HEK293T (cell line): Measurements from ENCODE around the gene UBR3.

ENCODE experiments used
- CTCF ChIA-PET: fragments of 350-600 bp; formaldehyde crosslinking; extraction: SDS; loops from one replicate; lab custom pipeline; 2021; ENCODE audit warnings: antibody characterized with exemption, inconsistent platforms; lab: Yijun Ruan, JAX
- POLR2A ChIA-PET: fragments of 350-600 bp; formaldehyde crosslinking; extraction: SDS; loops from one replicate; lab custom pipeline; 2020; ENCODE audit warnings: antibody characterized with exemption, inconsistent platforms; lab: Yijun Ruan, JAX
- DNase-seq: peaks from one replicate; pipeline ENCODE4 v3.0.0; 2012; ENCODE audit warnings: mixed read lengths; ENCODE audit errors: extremely low spot score
- ARNT ChIP-seq: fragments of 450-650 bp; IDR thresholded peaks from 2 replicates; pipeline ENCODE4 v1.6.1; 2017; ENCODE audit warnings: mild to moderate bottlenecking
- BHLHE40 ChIP-seq: fragments of 450-650 bp; IDR thresholded peaks from 2 replicates; pipeline ENCODE4 v1.6.1; 2016; ENCODE audit warnings: mild to moderate bottlenecking, moderate library complexity, borderline replicate concordance
- CTBP1 ChIP-seq: fragments of 450-650 bp; IDR thresholded peaks from 2 replicates; pipeline ENCODE4 v1.6.1; 2016; ENCODE audit warnings: borderline replicate concordance
- ELF4 ChIP-seq: fragments of 450-650 bp; IDR thresholded peaks from 2 replicates; pipeline ENCODE4 v1.6.1; 2017; ENCODE audit warnings: antibody characterized with exemption
- FOXA1 ChIP-seq: fragments of 450-650 bp; IDR thresholded peaks from 2 replicates; pipeline ENCODE4 v1.6.1; 2016; ENCODE audit warnings: mild to moderate bottlenecking
- FOXK2 ChIP-seq: fragments of 450-650 bp; IDR thresholded peaks from 2 replicates; pipeline ENCODE4 v1.6.1; 2016; ENCODE audit warnings: mild to moderate bottlenecking
- FOXM1 ChIP-seq: fragments of 450-650 bp; IDR thresholded peaks from 2 replicates; pipeline ENCODE4 v1.6.1; 2017; ENCODE audit warnings: mild to moderate bottlenecking, borderline replicate concordance
- HDGF ChIP-seq: fragments of 450-650 bp; IDR thresholded peaks from 2 replicates; pipeline ENCODE4 v1.6.1; 2017; ENCODE audit warnings: antibody characterized with exemption, borderline replicate concordance
- L3MBTL2 ChIP-seq: fragments of 450-650 bp; conservative IDR thresholded peaks from 2 replicates; pipeline ENCODE4 v1.6.1; 2016; ENCODE audit warnings: mild to moderate bottlenecking
- LEF1 ChIP-seq: fragments of 450-650 bp; IDR thresholded peaks from 2 replicates; pipeline ENCODE4 v1.6.1; 2017; ENCODE audit warnings: mild to moderate bottlenecking, borderline replicate concordance
- NFRKB ChIP-seq: fragments of 450-650 bp; IDR thresholded peaks from 2 replicates; pipeline ENCODE4 v1.6.1; 2016; ENCODE audit warnings: mild to moderate bottlenecking, moderate library complexity
- SP1 ChIP-seq: fragments of 450-650 bp; IDR thresholded peaks from 2 replicates; pipeline ENCODE4 v1.6.1; 2017
- SUZ12 ChIP-seq: fragments of 450-650 bp; IDR thresholded peaks from 2 replicates; pipeline ENCODE4 v1.6.1; 2016; ENCODE audit warnings: mild to moderate bottlenecking
- TARDBP ChIP-seq: fragments of 450-650 bp; IDR thresholded peaks from 2 replicates; pipeline ENCODE4 v1.6.1; 2016
- ZNF384 ChIP-seq: fragments of 450-650 bp; IDR thresholded peaks from 2 replicates; pipeline ENCODE4 v1.6.1; 2016
- TF ChIP-seq, protein P1 (sequence below): fragments of 450-650 bp; IDR thresholded peaks from 2 replicates; pipeline ENCODE4 v1.6.1; 2016

UBR3 gene, protein sequence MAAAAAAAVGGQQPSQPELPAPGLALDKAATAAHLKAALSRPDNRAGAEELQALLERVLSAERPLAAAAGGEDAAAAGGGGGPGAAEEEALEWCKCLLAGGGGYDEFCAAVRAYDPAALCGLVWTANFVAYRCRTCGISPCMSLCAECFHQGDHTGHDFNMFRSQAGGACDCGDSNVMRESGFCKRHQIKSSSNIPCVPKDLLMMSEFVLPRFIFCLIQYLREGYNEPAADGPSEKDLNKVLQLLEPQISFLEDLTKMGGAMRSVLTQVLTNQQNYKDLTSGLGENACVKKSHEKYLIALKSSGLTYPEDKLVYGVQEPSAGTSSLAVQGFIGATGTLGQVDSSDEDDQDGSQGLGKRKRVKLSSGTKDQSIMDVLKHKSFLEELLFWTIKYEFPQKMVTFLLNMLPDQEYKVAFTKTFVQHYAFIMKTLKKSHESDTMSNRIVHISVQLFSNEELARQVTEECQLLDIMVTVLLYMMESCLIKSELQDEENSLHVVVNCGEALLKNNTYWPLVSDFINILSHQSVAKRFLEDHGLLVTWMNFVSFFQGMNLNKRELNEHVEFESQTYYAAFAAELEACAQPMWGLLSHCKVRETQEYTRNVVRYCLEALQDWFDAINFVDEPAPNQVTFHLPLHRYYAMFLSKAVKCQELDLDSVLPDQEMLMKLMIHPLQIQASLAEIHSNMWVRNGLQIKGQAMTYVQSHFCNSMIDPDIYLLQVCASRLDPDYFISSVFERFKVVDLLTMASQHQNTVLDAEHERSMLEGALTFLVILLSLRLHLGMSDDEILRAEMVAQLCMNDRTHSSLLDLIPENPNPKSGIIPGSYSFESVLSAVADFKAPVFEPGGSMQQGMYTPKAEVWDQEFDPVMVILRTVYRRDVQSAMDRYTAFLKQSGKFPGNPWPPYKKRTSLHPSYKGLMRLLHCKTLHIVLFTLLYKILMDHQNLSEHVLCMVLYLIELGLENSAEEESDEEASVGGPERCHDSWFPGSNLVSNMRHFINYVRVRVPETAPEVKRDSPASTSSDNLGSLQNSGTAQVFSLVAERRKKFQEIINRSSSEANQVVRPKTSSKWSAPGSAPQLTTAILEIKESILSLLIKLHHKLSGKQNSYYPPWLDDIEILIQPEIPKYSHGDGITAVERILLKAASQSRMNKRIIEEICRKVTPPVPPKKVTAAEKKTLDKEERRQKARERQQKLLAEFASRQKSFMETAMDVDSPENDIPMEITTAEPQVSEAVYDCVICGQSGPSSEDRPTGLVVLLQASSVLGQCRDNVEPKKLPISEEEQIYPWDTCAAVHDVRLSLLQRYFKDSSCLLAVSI (N-terminal part only)

DNA sequence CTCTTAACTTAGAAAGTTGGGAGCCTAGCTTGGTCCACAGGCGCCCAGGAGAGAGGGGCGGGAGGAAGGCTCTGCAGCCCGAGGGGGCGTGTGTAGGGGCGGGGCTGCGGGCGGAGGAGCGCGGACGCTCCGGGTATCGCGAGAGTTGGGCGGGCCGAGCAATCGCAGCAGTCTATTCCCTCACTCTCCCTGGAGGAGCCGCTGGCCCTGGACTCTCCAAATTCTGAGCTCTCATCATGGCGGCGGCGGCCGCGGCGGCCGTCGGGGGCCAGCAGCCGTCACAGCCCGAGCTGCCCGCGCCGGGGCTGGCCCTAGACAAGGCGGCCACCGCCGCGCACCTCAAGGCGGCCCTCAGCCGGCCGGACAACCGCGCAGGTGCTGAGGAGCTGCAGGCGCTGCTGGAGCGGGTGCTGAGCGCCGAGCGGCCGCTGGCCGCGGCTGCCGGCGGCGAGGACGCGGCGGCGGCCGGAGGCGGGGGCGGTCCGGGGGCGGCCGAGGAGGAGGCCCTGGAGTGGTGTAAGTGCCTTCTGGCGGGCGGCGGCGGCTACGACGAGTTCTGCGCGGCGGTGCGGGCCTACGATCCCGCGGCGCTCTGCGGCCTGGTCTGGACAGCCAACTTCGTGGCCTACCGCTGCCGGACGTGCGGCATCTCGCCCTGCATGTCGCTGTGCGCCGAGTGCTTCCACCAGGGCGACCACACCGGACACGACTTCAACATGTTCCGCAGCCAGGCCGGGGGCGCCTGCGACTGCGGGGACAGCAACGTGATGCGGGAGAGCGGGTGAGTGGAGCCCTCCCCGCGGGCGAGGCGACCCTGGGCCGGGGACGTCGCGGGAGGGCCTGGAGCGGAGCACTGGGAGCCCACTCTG is at the start of gene UBR3:
UBR3 (plus strand) TSS at position 183 of the 869 bp plus-strand sequence; CDS start at position 237, 54 bp downstream.
- CTCF ChIA-PET = interaction anchor here (0.7 to 1.4 kb wide), 3 partner anchors 9 to 50 kb away, joined by 3 to 6 read pairs (median 3); no protein-coding TSS in a partner anchor
- TF ChIP-seq ARNT (peak; percentile 62; the same call in 1 of the 2 replicates), SUZ12 (no peak)
- peak; percentile 98 for DNase-seq
- POLR2A ChIA-PET = interaction anchor here (0.7 to 2.2 kb wide), 7 partner anchors 9 to 1662 kb away, joined by 3 to 7 read pairs (median 3); partner anchors contain the start of gene SSB

DNA sequence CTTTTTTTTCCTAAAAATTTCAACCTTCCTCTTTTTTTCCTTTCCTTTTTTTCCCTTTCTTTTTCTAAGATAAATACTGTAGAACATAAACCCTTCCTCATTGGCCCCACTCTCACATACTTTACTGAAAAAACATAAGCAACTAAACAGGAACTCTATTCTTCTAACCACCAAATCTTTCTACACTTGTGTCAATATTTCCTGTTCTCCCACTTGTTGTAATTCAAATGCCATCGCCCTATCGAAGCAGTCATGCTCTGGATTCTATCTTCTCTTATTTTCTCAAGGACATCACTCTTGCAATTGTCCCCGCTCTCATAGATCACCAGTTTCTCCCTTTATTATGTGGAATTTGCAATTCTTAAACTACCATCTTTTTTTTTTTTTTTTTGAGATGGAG is 48.8 kb upstream of the UBR3 start:
- ChIA-PET CTCF (no interaction called here), POLR2A (no interaction called here)
- DNase-seq = no peak
- TF ChIP-seq ARNT (no peak), SUZ12 (no peak), TARDBP (no peak), FOXM1 (no peak), SP1 (no peak), CTBP1 (no peak), NFRKB (no peak)
- TF ChIP-seq, protein P1, sequence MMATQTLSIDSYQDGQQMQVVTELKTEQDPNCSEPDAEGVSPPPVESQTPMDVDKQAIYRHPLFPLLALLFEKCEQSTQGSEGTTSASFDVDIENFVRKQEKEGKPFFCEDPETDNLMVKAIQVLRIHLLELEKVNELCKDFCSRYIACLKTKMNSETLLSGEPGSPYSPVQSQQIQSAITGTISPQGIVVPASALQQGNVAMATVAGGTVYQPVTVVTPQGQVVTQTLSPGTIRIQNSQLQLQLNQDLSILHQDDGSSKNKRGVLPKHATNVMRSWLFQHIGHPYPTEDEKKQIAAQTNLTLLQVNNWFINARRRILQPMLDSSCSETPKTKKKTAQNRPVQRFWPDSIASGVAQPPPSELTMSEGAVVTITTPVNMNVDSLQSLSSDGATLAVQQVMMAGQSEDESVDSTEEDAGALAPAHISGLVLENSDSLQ = no peak

DNA sequence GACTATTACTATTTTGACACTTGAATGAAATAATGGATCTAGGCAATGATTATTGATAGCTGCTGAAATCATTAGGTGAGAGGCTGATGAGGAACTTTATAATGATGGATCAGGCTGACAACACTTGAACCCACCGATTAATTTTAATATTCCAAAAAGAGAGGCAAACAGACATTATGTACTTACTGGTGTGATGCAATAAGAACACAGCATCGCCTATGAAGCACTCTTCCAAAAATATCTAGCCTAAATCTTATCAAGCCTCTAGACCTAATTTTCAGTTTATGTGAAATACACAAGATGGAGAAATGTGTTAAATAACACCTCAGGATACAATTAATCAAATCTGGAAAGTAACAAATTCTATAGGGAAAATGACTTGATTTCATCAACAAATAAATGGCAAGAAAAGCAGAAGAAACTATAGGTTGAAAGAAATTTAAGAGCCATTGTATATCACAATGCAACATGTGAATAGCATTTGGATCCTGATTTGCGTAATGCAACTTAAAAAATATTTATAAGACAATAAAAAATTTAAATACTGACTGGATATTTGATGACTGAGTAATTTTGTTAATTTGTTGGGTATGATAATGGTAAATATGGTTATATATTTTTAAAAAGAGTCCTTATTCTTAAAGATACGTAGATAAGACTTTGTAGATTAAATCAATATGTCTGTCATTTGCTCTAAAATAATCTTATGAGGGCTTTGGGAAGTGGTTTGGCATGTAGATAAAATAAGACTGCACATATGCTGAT is 45.8 kb upstream of the UBR3 start:
- ChIA-PET CTCF (no interaction called here), POLR2A (no interaction called here)
- no peak for DNase-seq
- TF ChIP-seq HDGF = no peak
- TF ChIP-seq ARNT = no peak
- TF ChIP-seq, protein P1 = no peak
- no peak for TF ChIP-seq SP1
- no peak for TF ChIP-seq NFRKB
- TF ChIP-seq ZNF384 = no peak
- TF ChIP-seq FOXA1 = no peak
- no peak for TF ChIP-seq L3MBTL2
- TF ChIP-seq ELF4 = no peak
- no peak for TF ChIP-seq BHLHE40
- TF ChIP-seq TARDBP = no peak
- no peak for TF ChIP-seq FOXM1
- TF ChIP-seq CTBP1 = no peak
- no peak for TF ChIP-seq SUZ12

DNA sequence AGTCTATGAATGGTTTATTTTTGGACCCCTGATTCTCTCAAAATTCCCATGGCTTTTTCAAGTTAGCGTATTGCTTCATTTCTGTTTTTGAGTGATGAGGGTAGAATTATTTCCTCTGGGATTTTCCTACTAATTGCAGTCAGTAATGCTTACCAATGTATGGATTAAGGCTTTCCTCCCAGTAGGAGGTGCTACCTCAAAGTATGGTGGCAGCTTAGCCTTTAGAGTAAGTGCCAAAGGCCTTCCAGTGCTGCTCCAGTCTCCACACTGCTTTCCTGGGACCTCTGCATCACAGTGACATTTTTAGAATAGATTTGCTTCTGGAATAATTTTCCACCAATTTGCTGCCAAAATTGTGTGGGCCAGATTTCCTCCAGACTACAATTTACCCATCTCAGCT is 44.7 kb upstream of the UBR3 start:
- CTCF ChIA-PET = no interaction called here

More for the DNA sequence above, 44.7 kb upstream of the UBR3 start:
- DNase-seq = no peak
- POLR2A ChIA-PET = no interaction called here
- TF ChIP-seq BHLHE40 = no peak
- no peak for TF ChIP-seq L3MBTL2
- TF ChIP-seq LEF1 = no peak
- no peak for TF ChIP-seq SP1
- TF ChIP-seq NFRKB = no peak
- TF ChIP-seq HDGF = no peak
- TF ChIP-seq CTBP1 = no peak
- TF ChIP-seq ARNT = no peak
- no peak for TF ChIP-seq SUZ12
- TF ChIP-seq FOXK2 = no peak
- TF ChIP-seq, protein P1 = no peak
- no peak for TF ChIP-seq ELF4
- no peak for TF ChIP-seq FOXA1
- no peak for TF ChIP-seq ZNF384
- no peak for TF ChIP-seq FOXM1
